ENCODE data around the gene DMRT1. TPM values are rescaled to one million over a fixed set of nuclear protein-coding genes. Genes with fewer than 3 reads are reported as not detected.

DMRT1 gene
- total RNA-seq = not detected
- long read RNA-seq = 0 reads

GRCh38 chr9:841371-842209 lies at the start of gene DMRT1:
DMRT1 (plus strand) TSS chr9:841697; CDS start chr9:841839, 142 bp downstream.
- intact Hi-C loops (cut with DNase I, micrococcal nuclease) = no loop called here
- ATAC-seq (no peak), DNase-seq (no peak)

- DNase-seq = no peak
- no peak for ATAC-seq
- intact Hi-C loops (cut with DNase I, micrococcal nuclease) = no loop called here
Observed at GRCh38 chr9:792331-793260, 48.9 kb upstream of the DMRT1 start.

- intact Hi-C loops (cut with DNase I, micrococcal nuclease) = no loop called here
- ATAC-seq (no peak), DNase-seq (no peak)
Observed at GRCh38 chr9:794386-794785, 47.1 kb upstream of the DMRT1 start.

- intact Hi-C loops (cut with DNase I, micrococcal nuclease) = no loop called here
- no peak for DNase-seq
- ATAC-seq = no peak
Observed at GRCh38 chr9:795869-796268, 45.6 kb upstream of the DMRT1 start.

- no peak for ATAC-seq
- intact Hi-C loops (cut with DNase I, micrococcal nuclease) = loop anchor here in 1 of 2 donors (2.0 kb wide), 1 partner anchor 30 kb away; no protein-coding TSS in a partner anchor
Observed at GRCh38 chr9:800591-801150, 40.8 kb upstream of the DMRT1 start.

GRCh38 chr9:801399-802071 lies 40.0 kb upstream of the DMRT1 start:
- intact Hi-C loops (cut with DNase I, micrococcal nuclease) = loop anchor here in 1 of 2 donors (2.0 kb wide), 1 partner anchor 31 kb away; no protein-coding TSS in a partner anchor
- peak in 1 of 2 donors; percentile 6 for DNase-seq
- ATAC-seq = no peak

More at GRCh38 chr9:800591-801150, 40.8 kb upstream of the DMRT1 start:
- no peak for DNase-seq

- ATAC-seq (no peak), DNase-seq (no peak)
- intact Hi-C loops (cut with DNase I, micrococcal nuclease) = no loop called here
Observed at GRCh38 chr9:804026-804425, 37.5 kb upstream of the DMRT1 start.

- DNase-seq = no peak
- ATAC-seq = no peak
- intact Hi-C loops (cut with DNase I, micrococcal nuclease) = no loop called here
Observed at GRCh38 chr9:805151-805550, 36.3 kb upstream of the DMRT1 start.

- DNase-seq (no peak), ATAC-seq (peak; percentile 39)
- intact Hi-C loops (cut with DNase I, micrococcal nuclease) = no loop called here
Observed at GRCh38 chr9:806285-807156, 35.0 kb upstream of the DMRT1 start.

- intact Hi-C loops (cut with DNase I, micrococcal nuclease) = no loop called here
- DNase-seq (peak; percentile 33 to 40), ATAC-seq (peak; percentile 43)
Observed at GRCh38 chr9:811106-811531, 30.4 kb upstream of the DMRT1 start.

GRCh38 chr9:818958-819357 lies 22.5 kb upstream of the DMRT1 start:
- intact Hi-C loops (cut with DNase I, micrococcal nuclease) = no loop called here
- DNase-seq (no peak), ATAC-seq (no peak)

- ATAC-seq (no peak), DNase-seq (peak in 1 of 2 donors; percentile 25)
- intact Hi-C loops (cut with DNase I, micrococcal nuclease) = no loop called here
Observed at GRCh38 chr9:826500-827280, 14.8 kb upstream of the DMRT1 start.

- intact Hi-C loops (cut with DNase I, micrococcal nuclease) = no loop called here
- ATAC-seq (no peak), DNase-seq (no peak)
Observed at GRCh38 chr9:840343-840742, 1.2 kb upstream of the DMRT1 start.

- intact Hi-C loops (cut with DNase I, micrococcal nuclease) = no loop called here
- DNase-seq = no peak
- ATAC-seq = no peak
Observed at GRCh38 chr9:842635-843426, 1.3 kb downstream of the DMRT1 start.

GRCh38 chr9:843427-843785 lies 1.9 kb downstream of the DMRT1 start:
- intact Hi-C loops (cut with DNase I, micrococcal nuclease) = no loop called here
- DNase-seq (no peak), ATAC-seq (no peak)

GRCh38 chr9:846852-847251 lies 5.4 kb downstream of the DMRT1 start:
- DNase-seq (no peak), ATAC-seq (no peak)
- intact Hi-C loops (cut with DNase I, micrococcal nuclease) = no loop called here

All from left colon (tissue), 2 donors.